Gastrocnemius medialis (tissue), 4 donors: Measurements from ENCODE around the gene HOXC6.

Source experiments
- CTCF ChIP-seq, 5 experiments: fragments of 450-650 bp in 3 of 5; fragments of 200-600 bp in 2 of 5; sonication (generic) in 2 of 5; IDR thresholded peaks in 4 of 5; conservative IDR thresholded peaks in 1 of 5; 1 replicate in 4 of 5; 2 replicates in 1 of 5; pipeline ENCODE4 v1.5.1; 2016 to 2019; ENCODE audit warnings: antibody characterized with exemption in 5 of 5, mild to moderate bottlenecking in 3 of 5, moderate library complexity in 3 of 5
- POLR2A ChIP-seq, 2 donors: fragments of 450-650 bp; IDR thresholded peaks; one replicate each; pipeline ENCODE4 v1.6.1; 2017; ENCODE audit warnings: antibody characterized with exemption in 2 of 2, mild to moderate bottlenecking in 2 of 2, moderate library complexity in 2 of 2

DNA sequence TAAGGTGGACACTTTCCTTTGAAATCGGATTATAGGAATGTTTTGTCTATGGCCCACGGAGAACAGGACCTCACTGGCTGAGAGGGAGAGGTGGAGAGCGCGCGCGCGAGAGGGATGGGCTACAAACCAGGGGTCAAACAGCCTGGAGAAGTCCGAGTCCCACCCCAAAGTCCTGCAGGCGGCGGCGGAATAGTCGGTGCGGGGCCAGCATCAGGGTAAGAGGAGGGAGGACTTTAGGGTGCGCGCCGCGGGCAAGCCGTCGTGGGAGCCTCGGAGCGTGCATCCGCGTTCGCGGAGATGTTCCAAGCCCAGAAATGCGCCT, 22.7 kb upstream of the HOXC6 start:
- no peak for TF ChIP-seq CTCF (IDR thresholded peaks at IDR 0.05 in 4 of 5, conservative IDR thresholded peaks at IDR 0.05 in 1 of 5)
- no peak for TF ChIP-seq POLR2A (IDR thresholded peaks at IDR 0.05)
